ENCODE results near the gene FGF2.

DNA sequence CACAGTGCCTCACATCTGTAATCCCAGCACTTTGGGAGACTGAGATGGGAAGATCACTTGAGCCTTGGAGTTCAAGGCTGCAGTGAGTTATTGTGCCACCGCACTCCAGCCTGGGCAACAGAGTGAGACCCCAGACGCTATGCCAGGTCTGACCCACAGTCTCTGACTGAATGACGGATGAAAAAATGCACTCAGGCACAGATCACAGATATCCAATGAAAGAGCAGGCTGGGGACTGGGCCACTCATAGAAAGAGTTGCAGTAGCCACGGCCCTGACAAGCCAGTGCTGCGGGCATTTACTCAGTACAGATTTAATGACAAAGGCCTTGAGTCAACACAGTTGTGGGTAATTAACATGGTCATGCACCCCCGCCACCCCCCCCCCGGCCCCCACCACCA, 73.1 kb downstream of the FGF2 start:
- TF ChIP-seq, protein P1, sequence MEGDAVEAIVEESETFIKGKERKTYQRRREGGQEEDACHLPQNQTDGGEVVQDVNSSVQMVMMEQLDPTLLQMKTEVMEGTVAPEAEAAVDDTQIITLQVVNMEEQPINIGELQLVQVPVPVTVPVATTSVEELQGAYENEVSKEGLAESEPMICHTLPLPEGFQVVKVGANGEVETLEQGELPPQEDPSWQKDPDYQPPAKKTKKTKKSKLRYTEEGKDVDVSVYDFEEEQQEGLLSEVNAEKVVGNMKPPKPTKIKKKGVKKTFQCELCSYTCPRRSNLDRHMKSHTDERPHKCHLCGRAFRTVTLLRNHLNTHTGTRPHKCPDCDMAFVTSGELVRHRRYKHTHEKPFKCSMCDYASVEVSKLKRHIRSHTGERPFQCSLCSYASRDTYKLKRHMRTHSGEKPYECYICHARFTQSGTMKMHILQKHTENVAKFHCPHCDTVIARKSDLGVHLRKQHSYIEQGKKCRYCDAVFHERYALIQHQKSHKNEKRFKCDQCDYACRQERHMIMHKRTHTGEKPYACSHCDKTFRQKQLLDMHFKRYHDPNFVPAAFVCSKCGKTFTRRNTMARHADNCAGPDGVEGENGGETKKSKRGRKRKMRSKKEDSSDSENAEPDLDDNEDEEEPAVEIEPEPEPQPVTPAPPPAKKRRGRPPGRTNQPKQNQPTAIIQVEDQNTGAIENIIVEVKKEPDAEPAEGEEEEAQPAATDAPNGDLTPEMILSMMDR (IDR thresholded peaks at IDR 0.05) = no peak
- TF ChIP-seq POLR2AphosphoS5 (IDR thresholded peaks at IDR 0.05) = no peak
- no peak for TF ChIP-seq EP300 (IDR thresholded peaks at IDR 0.05)
- no peak for TF ChIP-seq POLR2A (IDR thresholded peaks at IDR 0.05)
